UCSD-AML1 (cell line): ENCODE measurements around the gene TANGO6.
"Not testable (repeated sequence)": the region's sequence is repeated elsewhere in the genome, so short reads cannot be mapped to it uniquely, and the experiment has no call there.

Source experiments
- DNase-seq: peaks from one replicate; lab custom pipeline; 2025; ENCODE audit not compliant: unreplicated experiment; lab: John Stamatoyannopoulos, UW

The TANGO6 gene

DNA sequence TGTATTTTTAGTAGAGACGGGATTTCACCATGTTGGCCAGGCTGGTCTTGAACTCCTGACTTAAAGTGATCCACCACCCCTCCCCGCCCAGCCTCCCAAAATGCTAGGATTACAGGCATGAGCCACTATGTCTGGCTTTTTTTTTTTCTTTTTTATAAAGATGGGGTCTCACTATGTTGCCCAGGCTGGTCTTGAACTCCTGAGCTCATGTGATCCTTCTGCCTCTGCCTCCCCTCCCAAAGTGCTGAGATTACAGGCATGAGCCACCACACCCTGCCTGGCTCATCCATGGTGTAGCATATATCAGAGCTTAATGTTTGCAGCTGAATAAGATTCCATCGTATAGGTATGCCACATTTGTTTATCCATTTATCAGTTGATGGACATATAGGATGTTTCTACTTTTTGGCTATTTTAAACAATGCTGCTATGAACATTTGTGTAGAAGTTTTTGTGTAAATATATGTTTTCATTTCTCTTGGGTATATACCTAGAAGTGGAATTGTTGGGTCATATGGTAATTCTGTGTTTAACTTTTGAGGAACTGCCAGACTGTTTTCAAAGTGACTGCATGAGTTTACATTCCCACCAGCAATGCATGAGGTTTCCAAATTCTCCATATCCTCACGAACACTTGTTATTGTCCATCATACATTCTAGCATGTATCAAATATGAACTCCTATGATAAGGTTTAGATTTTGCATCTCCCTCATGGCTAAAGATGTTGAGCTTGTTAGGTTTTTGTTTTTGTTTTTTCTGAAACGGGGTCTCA lies 206.5 kb downstream of the TANGO6 start:
- DNase-seq = no peak

DNA sequence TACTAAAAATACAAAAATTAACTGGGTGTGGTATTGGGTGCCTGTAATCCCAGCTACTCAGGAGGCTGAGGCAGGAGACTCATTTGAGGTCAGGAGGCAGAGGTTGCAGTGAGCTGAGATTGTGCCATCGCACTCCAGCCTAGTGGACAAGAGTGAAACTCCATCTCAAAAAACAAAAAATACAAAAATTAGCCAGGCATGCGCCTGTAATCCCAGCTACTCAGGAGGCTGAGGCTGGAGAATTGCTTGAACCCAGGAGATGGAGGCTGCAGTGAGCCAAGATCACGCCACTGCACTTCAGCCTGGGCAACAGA lies 208.1 kb downstream of the TANGO6 start:
- not testable (repeated sequence) for DNase-seq

DNA sequence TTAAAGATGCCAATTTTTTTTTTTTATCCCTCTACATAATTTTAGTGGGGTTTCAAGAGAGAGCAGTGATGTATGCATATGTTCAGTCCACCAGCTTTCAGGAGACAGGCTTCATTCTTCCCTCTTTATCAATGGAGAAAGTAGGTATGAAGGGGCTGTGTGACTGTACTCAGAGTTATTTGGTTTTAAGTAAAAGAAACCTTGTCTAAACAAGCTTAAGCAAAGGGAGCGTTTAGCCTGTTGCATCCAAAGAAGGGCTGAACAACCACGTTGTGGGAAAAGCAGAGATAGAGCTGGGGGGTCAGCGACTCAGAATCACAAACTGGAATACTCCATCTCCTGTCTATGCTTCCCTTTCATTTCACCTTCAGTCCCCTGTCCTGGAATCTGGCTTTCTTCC lies 211.7 kb downstream of the TANGO6 start:
- no peak for DNase-seq

DNA sequence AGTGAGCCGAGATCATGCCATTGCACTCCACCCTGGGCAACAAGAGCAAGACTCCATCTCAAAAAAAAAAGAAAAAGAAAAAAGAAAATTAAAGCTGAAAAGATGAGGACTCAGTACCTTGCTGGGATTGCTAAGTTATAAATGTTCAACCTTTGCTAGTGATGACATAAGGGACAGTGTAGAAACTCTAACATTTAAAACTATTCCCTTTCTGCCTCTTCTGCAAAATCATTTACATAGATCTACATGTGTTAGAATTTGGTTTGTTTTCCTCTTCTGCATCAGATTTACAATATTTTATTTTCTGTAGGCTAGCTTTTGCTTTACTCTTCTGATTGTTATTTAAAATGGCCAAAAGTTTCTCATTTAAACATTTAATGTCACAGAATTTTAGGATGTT lies 212.6 kb downstream of the TANGO6 start:
- no peak for DNase-seq

DNA sequence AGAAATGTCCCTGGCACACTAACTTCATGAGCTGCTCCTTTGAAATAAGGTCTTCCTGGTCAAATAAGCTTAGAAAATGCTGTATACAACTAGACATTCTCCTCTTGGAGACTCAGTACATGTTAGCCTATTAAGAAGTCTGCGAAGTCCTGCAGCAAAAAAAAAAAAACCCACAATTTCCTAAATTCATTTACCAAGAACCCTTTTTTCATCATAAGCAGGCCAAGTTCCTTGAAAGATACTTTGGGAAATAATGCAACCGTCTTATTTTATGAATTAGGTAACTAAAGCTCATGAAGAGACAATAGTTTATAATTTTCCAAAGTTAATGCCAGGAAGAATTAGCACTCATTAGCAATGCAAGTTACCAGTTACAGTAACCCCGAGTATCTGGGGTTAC lies 213.1 kb downstream of the TANGO6 start:
- DNase-seq = no peak

DNA sequence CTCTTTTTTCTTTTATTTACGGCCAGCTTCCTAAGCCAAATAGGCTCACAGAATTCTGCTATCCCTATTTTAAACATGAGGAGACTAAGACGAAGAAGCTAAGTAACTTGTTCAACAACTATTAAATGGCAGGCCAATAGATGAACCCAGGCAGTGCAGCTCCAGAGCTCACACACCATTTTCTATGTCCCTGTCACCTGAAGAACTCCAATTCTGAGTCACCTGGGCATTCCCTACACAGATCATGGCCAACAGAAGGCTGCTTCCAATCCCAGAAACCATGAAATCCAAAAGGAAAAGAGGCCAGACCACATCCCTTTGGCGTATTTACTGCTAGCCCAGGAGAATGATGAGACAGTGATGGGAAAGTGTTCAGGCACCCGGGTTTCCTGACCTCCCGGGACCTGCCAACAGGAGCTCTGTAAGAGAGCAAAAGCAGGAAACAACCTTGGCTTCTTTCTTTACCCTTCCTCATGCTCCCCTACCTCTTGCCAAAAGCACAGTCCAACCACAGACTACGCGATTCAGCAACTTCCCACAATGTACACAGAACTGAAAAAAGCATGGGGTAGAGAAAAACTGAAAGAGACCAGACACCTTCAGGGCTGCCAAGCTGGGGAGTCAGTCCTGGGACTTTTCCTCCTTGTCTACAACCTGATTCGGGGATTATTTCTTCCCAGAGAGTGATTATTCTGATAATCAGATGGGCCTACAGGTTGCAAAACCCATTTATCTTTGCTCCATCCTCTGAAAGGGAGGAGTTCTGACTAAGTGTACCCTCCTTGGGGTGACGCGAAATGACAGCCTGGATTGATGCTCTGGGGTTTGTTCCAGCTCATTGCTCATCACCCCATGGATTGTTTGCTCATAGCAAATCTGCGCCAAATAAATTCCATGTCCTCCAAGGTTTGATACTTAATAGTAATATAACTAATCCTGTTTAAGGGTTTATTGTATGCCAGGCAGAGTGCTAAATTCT lies 214.4 kb downstream of the TANGO6 start:
- DNase-seq = no peak

DNA sequence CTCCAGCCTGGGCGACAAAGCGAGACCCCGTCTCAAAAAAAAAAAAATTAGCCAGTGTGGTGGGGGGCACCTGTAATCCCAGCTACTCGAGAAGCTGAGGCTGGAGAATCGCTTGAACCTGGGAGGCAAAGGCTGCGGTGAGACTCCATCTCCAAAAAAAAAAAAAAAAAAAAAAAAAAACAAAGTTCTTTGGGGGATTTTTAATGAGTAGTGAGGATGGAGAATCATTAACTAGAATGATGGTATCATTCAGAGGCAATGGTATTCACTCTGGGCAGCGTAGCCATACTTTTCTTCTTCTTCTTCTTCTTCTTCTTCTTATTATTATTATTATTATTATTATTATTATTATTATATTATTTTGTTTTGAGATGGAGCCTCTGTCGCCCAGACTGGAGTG lies 220.2 kb downstream of the TANGO6 start:
- not testable (repeated sequence) for DNase-seq

DNA sequence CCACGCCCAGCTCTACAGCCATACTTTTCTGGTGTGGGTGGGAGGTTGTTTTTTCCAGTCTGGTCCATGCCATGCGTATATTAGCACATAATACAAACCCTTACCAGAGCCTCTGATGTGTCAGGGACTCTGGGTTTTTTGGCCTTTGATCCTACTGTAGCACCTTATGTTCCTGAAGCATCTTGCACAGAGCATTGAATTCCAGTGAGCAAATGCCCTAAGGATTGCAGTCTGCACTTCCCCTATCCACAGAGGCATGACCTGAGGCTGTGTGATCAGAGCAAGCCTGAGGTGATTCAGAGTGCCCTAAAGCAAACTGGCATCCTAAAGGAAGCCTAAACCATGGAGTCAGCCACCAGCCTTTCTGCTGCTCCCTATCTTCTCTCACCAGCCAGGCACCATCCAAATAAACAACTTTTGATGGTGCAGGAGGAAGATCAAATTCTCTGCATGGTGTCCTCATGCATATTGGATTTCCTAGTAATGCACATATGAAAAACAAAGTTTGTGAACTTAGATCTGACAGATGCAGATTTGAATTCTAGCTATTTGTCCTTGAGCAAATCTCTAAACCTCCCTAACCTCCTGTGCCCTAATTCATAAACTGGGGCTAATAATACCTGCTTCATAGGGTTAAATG lies 220.9 kb downstream of the TANGO6 start:
- DNase-seq = no peak

DNA sequence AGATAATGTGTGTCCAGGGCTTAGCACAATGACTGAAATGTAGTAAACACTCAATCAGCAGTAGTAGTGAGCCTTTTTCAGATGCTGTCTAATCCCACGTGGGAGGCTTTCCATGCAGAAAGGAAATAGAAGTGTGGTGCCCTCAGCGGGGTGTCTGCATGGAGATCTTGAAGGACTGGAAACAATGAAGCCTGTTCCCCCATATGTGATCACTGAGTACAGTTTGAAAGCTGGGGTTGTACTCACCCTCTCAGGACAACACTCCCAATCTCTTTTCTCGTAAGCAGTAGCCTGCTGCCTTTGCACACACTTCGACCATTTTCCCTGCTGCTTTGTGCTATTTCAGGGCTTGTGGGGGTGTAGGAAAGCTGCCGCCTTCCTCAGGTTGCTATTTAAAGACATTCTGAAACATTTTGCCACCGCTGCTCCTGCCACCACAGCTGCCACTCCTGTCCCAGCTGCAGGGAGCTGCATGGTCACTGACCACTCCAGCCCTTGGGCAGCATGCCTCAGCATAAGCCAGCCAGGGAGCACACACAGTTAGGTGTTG lies 221.5 kb downstream of the TANGO6 start:
- no peak for DNase-seq

DNA sequence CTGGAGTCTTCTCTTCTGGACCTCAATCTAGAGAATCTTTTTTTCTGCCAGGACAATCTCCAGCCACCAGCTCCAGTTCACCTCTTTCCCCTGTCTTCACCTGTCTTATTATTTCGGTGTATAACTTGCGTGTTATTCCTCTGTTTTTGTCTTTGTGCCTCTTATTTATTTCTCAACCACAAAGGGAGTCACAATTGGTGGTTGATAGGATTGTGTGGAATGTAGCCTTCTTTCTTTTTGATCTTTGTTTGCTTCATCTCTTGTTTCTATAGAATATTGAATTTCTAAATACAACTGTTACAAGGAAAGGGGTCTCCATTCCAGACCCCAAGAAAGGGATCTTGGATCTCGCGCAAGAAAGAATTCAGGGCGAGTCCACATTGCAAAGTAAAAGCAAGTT lies 226.2 kb downstream of the TANGO6 start:
- DNase-seq = no peak

DNA sequence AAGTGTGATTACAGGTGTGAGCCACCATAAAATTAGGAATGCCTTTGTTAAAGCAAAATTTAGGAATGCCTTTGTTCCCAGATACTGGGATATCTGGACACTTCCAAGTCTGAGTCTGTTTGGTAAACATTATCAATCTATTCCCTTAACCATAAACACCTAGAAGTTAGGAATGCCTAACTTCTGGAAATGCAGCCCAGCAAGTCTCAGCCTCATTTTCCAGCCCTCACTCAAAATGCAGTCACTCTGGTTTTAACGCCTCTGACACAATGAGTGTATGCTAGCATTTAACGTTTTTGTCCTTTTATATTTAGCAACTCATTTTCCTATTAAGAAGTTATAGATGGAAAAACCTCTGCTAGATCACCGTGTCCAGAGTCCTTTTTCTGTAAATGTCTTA lies 227.7 kb downstream of the TANGO6 start:
- DNase-seq = no peak

DNA sequence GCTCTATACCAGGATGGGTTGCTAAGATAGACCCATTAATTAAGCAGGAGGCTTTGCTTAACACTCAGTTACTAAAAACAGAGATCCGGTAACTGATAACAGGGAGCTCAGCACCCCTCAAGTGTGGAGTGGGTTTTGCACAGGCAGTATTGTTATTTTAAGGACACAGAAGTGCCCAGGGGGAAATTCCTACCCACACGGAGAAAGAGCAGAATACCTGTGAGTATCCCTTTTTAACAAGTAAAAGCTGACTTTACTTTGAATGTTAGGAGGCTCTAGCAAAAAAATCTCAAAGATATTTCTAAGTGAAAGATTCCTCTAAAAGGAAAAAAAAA lies 229.3 kb downstream of the TANGO6 start:
- DNase-seq = no peak

DNA sequence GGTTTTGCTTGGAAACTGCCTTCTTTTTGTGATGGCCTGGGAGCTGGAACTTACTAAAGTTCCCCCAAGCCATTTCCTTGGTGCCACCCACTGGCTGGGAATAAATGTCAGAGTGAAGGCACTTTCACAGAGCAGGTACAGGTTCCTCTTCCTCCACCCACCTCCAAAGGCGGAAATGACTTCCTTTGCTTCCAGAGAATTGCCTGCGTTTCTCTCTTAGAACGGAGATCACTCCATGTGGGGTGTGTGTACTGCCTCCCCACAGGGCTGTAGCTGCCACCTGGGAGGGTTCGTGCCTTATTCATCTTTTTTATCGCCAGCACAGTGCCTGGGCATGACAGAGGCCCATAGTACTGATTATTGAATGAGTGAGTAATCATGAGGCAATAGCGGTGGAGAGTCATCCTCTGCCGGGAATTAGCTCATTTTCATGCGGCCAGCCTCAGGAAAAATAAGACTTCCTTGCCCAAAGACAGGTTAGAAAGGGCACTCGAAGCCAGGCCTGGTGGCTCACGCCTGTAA lies 229.9 kb downstream of the TANGO6 start:
- no peak for DNase-seq

DNA sequence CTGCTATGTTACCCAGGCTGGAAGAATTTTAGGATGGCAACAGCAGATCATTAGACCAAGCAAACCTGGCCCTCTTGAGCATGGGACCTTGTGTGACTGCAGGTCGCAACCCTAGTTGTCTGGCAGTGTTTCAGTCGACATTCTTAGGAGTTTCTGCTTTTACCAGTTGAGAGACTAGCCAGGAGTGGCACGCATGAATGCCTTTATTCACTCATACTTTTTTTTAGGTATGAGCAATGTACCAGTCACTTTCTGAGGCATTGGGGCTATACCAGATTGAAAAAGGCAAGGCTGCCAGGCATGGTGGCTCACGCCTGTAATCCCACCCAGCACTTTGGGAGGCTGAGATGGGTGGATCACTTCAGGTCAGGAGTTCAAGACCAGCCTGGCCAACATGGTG lies 233.9 kb downstream of the TANGO6 start:
- DNase-seq = no peak

DNA sequence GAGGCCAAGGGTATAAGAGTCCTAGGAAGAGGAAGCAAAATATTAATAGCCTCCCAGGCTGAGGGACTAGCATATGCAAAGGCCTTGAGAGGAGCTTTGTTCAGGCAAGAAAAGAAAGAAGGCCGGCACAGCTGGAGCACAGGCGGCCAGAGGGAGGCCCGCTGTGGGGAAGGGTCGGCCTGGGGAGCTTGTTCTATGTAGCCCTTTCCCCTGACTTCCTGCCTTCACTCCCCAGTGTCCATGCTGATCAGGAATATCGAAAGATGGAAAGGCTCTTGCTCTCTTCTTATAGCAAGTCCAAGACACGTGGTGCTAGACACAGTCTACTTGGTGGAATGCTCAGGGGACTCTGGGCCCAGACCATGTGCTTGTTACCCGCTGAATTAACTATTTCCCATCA lies 234.7 kb downstream of the TANGO6 start:
- DNase-seq = no peak

DNA sequence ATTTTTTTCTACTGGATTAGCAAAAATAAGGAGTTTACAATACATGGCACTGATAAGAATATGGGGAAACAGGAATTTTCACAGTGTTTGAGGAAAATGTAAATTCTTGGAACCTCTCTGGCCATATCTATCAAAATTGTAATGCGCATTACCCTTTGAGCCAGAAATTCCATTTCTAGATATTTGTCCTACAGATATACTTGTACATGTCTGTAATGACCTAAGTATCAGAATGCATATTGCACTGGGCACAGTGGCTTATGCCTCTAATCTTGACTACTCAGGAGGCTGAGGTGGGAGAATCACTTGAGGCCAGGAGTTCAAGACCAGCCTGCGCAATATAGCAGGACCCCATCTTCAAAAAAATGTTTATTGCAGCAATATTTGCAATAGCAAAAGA lies 236.4 kb downstream of the TANGO6 start:
- no peak for DNase-seq

DNA sequence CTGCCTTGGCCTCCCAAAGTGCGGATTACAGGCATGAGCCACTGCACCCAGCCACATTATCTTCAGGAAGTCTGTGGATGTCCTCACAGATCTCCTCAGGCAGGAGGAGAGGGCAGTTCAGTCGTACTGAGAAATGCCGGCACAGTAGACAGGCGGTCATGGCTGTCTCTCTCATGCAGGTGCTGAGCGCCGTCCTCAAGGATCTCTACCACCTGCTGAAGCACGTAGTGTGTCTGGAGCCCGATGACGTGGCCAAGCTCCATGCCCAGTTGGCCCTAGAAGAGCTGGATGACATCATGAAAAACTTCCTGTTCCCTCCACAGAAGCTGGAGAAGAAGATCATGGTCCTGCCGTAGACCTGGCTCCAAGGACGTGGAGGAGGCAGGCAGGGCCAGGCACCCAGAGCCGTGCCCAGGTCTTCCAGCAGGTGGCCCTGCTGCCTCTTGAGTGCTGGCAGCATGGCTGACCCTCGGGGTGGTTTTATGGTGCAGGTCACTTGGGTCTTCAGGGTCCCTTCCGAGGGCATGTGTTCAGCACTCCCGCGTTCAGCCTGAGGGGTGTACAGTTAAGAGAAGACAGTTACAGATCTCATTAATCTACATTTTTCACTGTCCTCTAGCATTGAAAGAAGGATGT lies 240.1 kb downstream of the TANGO6 start:
- no peak for DNase-seq

DNA sequence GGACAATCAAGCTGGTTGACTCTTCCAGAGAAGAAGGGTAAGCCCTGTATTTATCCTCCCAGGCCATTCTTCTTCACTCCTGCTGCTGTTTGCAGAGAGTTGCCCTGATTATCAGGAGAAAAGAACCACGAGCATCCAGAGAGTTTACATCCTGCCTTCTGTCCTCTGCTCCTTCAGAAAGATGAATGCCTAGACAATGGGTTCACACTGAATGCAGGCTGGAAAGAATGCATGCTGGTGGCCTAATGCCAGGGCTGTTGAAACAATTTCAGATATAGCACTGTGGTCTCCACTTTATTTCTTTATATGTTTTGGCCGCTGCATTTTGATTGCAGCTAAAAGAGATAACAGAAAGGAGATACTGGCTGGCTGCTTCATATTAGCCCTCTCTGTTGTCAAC lies 241.0 kb downstream of the TANGO6 start:
- DNase-seq = no peak

DNA sequence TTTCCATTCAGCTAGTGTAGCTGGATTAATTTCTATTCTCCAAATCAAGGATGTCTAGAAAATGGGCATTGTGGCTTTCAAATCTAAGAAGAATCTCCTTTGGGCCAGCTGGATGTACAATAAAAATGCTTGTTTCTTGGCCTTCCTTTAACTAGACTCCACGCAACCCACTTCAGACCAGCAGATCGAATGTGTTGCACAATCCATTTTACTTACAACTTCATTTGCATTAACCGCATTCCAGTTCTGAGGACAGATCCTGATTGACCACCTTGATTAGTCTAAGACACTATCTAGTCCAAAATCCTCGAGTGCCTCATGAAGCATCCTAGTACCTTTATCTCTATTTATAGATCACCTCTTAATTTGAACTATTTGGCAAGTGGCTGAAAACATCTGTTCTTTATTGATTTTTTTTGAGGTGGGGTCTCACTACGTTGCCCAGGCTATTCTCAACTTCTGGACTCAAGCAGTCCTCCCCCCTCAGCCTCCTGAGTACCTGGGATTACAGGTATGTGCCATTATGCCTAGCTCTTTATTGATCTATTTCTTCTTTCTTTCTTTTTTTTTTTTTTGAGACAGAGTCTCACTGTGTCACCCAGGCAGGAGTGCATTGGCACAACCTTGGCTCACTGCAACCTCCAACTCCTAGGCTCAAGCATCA lies 241.8 kb downstream of the TANGO6 start:
- DNase-seq = no peak

DNA sequence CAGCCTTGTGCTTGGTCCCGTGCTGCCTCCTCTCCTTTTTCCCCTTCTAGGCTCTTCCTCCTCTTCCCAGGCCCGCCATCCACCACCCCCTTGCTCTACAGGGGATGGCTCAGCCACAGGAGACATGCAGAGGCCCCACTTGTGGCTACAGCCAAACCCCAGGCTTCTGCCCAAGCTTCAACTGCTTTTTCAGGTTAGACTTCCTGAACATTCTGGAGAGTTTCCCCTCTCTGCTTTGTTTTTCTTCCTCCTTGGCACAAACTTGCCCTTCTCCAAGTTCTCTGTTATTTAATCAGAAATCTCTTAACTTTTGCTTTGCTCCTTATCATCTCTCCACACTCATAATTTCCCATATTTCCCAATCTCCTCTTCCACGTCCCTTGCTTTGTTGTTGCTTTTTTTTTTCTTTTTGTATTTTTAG lies 243.8 kb downstream of the TANGO6 start:
- DNase-seq = no peak
